GM12891 (cell line): ENCODE results near the gene KLHL3.

Experiments used
- PAX5 ChIP-seq: IDR thresholded peaks from 2 replicates; pipeline ENCODE4 v1.6.1; 2011; ENCODE audit warnings: low read length, moderate library complexity, mild to moderate bottlenecking; ENCODE audit not compliant: insufficient read depth, severe bottlenecking
- POLR2A ChIP-seq: IDR thresholded peaks from 2 replicates; pipeline ENCODE4 v1.6.1; 2011; ENCODE audit warnings: low read depth, low read length, control low read depth
- POLR2AphosphoS5 ChIP-seq: IDR thresholded peaks from 2 replicates; pipeline ENCODE4 v1.6.1; 2011; ENCODE audit warnings: low read depth, low read length, control low read depth
- SPI1 ChIP-seq: IDR thresholded peaks from 2 replicates; pipeline ENCODE4 v1.6.1; 2011; ENCODE audit warnings: low read depth, low read length, control low read depth
- TAF1 ChIP-seq: IDR thresholded peaks from 2 replicates; pipeline ENCODE4 v1.6.1; 2011; ENCODE audit warnings: low read depth, low read length, control low read depth

DNA sequence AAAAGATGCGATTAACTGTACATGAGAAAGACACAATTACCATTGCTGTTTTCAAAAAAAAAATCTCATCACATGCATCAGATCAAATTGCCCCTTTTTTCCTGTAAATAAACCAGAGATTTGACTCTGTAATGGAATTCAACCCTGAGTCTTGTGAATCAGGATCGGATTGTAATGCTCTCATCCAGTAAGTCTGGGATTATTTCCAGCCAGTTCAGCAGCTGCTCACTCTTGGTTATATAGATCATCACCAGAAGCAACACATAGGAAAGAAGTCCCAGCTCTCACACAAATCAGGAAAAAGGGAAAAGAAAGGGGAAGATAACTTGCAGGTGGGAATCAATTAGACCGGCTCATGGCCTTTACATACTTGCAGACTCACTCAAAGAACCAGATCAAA, 138.9 kb downstream of the KLHL3 start:
- no peak for TF ChIP-seq TAF1
- no peak for TF ChIP-seq POLR2A
- TF ChIP-seq POLR2AphosphoS5 = no peak
- no peak for TF ChIP-seq PAX5
- TF ChIP-seq SPI1 = no peak
